CD4-positive, alpha-beta T cell treated with Interleukin-4 for 1 hour (primary cell): ENCODE data around the gene PHRF1.

Experiments
- DNase-seq, 2 donors: peaks; one replicate each; pipeline ENCODE4 v3.0.0-alpha.2; 2020 to 2022

The PHRF1 gene

DNA sequence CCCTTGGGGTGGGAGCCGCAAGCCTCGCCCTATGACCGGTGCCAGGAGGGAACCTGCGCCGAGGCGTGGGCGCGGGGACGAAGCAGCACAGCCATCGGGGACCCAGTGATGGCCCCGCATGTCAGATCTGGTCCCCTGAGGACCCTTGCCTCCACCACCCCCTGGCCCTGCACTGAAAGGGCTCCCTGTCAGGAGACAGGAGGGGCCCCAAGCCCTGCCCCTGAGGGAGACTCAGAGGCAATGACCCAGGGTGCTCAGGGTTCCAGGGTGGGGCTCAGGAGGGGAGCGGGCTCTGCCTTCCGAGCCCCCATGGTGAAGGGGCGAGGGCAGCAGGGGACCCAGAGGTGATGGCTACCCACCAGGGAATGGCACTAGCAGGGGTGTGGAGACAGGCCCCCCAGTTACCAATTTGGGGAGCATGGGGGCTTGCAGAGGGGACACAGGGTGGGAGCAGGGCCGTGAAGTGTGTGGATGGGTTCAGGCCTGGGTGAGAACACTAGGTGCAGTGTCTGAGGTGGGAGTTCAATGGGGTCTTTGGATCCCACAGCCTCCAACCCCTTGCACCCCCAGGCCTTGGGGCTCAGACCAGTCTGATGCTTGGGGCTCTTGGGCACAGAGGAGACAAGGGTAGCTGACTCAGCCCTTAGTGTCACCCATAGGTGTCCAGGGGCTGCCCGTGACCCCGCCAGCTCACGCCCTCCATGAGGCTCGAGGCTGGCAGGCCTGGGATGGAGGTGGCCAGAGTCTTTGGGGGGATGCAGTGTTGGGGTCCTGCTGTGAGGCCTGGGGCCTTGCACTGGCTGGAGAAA, 38.4 kb upstream of the PHRF1 start:
- no peak for DNase-seq

DNA sequence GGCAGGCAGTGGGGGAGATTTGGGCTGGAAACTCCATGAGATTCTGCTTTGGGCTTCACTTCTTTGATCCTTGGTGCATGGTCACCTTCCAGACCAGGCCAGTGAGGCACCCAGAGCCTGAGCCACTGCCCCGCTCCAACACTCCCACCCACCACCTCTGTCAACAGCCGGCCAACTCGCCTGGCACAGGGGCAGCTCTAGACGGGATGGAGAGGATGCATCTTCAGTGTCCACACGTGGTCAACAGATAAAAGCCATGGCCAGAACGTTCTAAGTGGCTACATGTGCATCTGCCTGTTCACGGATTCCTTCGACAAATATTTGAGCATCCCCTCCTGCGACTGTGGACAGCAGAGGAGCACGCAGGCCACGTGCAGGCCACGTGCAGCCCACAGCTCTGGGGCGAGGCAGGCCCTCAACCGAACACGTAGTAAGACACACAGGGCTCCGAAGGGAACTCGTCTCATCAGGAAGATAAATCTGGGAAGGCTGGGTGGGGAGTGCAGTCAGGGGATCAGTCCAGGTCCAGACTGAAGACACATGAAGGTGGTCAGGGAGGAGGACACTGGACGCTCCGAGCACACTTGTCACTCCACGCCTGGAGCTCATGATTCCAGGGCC, 37.7 kb upstream of the PHRF1 start:
- no peak for DNase-seq

DNA sequence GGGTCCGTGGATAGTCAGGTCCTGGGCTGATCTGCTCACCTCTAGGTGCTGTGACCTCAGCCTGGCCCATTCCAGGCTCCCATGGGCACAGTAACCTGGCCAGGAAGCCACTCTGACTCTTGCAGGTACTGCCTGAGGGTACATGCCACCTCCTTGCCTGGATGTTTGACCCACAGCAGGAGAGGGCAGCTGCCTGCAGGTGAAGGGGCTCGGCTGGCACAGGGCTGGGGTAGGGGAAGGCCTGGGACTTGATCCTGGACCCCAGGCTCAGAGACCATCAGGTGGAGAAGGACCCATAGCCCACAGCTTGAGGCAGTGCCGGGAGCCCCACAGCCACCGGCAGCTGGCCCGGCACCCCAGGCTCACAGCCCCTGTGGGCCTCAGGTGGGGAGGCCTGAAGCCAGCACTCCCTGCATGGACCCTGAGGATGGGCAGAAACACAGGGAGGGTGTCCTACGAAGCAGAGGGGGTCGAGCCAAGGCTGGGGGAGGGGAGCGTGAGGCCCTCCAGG, 36.2 kb upstream of the PHRF1 start:
- DNase-seq, result no peak

DNA sequence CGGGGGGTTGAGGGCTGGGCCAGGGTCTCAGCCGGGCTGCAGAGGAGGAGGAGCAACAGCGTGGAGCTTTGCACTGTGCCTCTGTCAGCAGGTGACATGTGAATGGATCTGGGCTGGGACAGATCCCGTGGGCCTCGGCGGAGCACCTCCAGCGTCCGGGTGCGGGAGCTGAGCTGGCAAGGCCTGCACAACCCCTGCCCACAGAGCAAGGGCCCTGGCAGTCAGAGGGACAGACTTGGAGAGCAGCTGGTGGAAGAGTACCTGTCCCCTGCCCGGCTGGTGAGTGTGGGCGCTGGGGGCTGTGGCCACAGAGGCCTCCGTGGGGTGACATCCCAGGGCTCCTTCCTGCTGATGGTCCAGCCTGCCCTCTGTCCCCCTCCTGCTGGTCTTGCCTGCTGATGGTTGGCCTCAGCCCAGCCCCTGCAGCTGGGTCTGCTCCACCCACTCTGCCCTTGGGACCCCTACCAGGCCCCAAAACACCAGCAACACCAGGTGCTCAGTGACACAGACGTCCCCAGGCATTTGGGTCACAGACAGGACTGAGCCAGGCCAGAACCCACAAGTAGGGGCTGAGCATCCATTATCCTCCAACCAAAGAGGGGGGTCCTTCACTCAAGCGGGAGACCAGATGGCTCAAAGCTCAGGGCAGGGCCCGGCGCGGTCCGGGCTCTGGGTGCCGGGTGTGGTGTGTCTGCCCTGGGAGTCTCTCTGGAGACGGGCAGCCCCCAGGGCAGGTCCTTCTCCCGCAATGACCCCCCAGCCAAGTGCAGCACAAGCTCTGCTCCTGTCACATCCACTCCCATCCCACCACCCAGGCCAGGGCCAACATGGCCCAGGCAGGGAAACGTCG, 35.5 kb upstream of the PHRF1 start:
- DNase-seq, result no peak

DNA sequence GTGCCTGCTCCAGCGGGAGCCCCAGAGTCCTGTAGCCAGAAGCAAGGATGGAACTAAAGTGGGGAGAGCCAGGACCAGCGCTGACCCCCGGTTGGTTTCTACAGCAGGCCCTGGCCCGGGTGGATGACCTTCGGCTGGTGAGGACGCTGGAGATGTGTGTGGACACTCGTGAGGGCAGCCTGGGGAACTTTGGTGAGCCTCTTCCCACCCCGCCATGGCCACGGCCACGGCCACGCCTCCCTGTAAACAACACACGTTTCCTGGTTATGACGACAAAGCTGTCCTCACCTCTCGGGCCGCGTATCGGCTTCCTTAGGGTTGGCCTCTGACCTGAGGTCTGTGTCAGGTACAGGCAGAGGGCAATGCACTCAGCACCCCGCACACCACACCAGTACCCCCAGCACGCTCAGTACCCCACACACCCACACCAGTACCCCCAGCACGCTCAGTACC, 34.8 kb upstream of the PHRF1 start:
- no peak for DNase-seq

DNA sequence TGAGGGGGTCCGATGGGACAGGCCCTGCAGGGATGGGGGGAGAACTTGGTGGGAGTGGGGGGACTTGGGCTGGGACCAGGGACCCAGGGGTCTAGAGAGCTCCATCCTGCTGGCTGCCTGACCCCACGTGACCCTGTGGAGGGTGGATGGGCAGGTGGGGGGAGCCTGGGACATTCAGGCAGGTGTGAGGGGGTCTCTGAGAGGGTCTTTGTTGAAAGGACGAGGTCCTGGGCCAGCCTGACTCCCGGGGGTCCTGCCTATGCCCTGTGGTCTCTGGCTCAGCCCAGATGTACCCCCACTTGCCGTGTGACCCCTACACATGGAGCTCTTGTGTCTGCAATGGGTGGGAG, 31.5 kb upstream of the PHRF1 start:
- DNase-seq, result no peak

DNA sequence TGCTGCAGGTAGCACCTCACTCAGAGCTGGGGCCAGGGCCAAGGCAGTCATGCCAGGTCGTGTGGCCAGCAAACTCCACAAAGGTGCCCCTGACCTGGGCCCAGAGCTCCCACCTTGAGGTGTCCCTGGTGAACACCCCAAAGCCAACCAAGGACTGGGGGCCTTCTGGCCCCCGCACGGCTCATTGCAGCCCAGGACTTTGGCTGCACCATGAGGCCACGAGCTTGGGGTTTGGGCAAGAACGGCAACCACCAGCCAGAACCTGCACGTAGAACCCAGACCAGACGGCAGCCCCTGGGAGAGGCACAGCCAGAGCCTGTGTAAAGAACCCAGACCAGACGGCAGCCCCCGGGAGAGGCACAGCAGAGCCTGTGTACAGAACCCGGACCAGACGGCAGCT, 31.1 kb upstream of the PHRF1 start:
- no peak for DNase-seq

DNA sequence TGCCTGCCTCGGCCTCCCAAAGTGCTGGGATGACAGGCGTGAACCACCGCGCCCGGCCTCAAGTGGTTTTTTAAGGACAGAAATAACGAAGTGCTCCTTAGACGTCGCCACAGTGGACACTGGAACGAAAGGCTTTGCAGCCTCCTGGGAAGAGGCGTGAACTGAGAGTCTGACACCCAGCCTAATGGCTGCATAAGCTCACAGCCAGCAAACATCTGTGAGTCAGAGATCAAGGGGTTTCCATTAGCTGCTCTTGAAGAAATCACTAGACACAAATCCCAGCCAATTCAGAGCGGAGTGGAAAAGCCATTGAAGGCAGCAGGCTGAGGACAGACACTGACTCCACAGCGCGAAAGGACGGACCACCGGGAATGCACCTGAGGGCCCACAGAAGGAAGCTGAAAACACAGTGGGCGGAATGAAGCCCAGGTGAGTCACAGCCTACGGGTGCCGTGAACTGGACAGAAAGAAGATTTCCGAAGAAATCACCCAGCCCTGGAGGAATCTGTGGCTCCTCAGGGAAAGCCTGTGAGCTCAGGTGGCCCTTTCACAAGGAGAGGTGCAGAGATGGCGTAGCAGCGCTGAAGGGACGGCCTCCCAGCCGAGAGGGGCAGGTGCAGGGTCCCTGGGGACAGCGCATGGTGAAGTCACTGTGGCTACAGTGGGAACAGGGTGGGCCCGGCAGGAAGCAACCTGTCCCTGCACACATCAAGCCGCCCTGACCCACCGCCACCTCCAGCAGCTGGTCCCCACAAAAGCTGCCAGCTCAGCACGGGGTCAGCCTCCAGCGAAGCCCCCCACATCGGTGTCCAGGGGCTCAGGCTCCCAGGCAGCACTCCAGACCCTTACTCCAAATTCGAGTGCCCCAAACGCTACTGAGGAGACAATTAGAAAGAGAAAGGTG, 27.3 kb upstream of the PHRF1 start:
- DNase-seq, result no peak

DNA sequence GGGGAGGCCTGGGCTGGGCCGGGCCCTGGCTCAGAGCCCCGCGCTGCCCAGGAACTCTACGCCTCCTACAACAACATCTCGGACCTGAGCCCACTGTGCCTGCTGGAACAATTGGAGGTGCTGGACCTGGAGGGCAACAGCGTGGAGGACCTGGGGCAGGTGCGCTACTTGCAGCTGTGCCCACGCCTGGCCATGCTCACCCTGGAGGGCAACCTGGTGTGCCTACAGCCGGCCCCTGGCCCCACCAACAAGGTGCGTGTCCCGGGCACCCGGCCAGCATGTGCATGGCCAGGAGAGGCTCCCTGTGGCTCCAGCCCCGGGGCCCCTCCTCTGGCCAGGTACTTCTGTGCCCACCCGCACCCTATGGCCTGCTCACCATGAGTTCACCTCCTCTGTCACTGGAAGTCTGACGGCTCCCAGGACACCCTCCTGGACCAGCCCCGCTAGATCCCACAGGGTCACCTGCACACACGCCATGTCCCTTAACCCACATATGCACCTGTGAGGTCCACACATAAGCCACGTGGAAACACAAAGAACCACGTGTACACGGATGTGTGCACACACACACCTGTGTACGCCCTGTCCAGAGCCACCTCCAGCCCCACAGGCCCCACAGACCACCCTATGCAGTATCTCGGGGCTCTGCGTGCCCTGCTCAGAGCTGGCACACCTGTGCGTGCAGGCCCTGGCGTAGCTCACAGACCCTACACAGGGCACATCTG, 26.1 kb upstream of the PHRF1 start:
- no peak for DNase-seq

DNA sequence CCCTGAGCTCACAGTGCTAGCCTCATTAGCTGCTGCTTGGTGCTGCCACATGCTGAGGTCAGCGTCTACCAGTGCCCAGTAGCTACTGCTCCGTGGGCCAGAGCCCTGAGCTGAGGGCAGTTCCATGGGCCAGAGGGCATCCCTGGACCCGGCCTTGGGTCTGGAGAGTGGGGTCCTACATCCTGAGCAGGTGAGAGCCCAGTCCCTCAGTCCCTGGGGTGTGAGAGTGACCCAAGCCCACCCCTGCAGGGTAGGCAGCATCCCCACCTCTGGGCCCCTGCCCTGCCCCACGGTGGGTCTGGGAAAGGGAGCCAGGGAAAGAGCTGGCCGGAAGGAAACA, 25.6 kb upstream of the PHRF1 start:
- DNase-seq, result no peak

DNA sequence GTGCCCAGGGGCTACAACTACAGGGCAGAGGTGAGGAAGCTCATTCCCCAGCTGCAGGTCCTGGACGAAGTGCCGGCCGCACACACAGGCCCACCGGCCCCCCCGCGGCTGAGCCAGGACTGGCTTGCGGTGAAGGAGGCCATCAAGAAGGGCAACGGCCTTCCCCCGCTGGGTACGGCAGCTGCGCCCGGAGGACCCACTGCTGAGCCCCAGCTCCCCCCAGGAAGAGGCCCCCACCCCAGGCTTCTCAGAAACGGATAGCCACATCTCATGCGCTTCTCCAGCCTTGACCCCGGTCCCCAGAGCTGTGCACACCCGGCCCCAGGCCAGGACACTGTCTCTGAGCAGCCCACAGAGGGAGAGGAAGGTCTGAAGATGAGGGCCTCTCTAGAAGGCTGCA, 25.1 kb upstream of the PHRF1 start:
- no peak for DNase-seq

DNA sequence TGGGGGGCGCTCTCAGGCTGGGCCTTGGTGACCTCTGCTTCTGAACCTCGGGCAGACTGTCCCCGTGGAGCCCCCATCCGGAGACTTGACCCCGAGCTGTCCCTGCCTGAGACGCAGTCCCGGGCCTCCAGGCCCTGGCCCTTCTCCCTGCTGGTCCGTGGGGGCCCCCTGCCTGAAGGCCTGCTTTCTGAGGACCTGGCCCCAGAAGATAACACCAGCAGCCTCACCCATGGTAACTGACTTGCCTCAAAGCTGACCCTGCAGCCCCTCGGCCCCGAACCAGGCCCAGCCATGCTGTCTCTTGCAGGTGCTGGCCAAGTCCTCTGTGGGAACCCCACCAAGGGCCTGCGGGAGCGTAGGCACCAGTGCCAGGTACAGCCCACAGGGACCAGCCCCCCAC, 24.7 kb upstream of the PHRF1 start:
- no peak for DNase-seq

DNA sequence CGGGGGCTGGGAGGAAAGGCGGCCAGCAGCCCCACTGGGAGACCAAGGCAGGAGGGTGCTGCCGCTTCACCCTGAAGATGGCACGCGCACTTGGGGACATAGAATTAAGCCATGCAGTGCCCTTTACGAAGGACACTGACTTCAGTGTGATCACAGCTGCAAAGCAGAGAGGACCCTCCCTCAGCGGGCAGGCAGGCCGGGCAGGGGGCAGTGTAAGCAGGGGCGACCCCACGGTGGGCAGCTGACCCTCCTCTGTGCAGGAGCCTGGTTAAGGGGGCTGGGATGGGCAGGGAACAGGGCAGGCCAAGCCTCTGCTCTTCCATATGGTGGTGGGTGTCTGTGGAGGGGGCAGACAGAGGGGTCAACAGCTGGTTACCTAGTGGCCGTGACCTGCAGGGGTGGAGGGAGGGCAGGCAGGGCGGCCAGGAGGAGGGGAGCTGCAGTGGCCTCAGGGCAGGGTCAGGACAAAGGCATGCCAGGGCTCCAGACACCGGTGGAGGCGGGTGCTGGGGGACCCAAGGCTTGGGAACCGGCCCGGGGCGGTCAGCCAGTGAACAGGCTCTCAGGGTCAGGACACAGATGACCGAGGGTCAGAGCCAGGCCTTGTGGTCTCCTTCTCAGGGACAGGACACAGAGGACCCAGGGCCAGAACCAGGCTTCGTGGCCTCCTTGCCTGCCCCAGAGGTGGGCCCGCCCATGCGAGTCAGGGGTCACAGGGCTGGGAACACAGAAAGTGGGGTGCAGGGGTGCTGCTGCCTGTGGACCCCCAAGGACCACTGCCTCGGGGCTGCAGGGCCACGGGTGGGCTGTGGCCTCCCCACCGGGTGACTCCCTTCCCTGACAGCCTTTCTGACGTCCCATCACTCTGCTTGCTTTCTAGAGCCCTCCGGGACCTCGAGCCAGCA, 22.9 kb upstream of the PHRF1 start:
- DNase-seq, result no peak

DNA sequence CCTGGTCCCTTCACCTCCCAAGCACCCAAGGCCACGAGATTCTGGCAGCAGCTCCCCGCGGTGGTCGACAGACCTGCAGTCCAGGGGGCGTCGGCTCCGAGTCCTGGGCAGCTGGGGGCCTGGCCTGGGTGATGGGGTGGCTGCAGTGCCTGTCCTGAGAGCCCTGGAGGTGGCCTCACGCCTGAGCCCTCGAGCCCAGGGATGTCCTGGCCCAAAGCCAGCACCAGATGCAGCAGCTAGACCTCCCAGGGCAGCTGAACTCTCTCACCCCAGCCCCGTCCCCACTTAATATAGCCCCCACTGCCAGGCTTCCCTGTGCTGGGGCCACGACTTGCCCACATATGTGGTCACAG, 22.3 kb upstream of the PHRF1 start:
- DNase-seq, result no peak

DNA sequence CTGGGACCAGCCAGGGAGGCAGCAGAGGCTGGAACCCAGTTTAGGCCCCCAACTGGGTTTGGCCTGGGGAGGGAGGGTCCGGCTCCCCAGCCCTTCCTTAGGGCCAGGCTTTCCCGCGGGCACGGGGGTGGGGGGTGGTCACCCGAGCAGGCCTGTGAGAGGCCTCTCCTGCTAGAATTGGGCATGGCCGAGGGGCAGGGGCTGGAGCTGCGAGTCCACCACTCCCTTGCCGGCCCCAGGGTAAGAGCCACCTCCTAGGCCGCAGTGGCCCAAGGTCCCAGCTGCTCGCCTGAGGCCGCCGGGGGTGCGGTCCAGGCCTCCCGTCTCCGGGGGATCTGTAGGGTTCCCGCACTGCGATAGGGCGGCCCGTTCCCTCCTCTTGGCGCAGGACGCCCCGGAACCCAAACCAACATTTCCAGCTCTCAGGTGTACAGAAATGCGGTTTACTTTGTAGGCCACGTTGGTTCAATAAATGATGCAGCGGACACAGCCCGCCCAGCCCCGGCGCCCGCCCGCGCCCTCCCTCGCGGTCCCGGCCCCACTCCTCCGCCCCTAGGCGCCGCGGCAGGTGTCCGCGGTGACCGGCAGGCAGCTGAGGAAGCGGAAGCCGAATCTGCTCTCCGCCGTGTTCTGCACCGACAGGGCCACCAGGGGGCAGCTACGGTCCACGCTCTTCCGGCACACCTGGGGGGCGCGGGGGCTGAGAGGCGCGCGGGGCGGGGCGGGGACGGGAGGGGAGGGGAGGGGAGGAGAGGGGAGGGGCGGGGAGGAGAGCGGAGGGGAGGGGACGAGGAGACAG, 21.6 kb upstream of the PHRF1 start:
- DNase-seq, result peak; percentile 79 to 82

DNA sequence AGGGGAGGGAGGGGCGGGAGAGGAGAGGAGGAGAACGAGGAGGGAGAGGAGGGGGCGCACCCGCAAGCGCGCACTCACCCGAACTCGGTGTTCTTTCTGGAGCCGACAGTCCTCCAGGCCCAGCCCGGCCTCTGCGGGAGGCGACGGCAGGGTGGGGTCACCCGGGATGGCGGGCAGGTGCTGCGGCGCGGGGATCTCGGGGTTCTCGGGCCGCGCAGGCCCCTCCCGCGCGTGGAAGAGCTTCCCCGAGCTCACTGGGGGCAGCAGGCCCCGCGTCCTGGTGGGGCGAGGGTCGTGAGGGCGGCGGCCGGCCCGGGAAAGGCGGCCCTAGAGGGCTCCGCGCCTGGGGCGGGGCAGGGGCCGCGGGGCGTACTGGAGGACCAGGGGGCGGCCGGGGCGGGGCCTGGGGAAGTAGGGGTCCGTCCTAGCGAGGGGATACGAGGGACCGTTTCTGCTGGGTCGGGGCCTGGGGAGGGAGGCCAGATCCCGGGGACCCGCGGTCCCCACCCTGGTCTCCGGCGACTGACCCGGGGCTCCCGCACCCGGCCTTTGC, 21.0 kb upstream of the PHRF1 start:
- DNase-seq, result no peak

DNA sequence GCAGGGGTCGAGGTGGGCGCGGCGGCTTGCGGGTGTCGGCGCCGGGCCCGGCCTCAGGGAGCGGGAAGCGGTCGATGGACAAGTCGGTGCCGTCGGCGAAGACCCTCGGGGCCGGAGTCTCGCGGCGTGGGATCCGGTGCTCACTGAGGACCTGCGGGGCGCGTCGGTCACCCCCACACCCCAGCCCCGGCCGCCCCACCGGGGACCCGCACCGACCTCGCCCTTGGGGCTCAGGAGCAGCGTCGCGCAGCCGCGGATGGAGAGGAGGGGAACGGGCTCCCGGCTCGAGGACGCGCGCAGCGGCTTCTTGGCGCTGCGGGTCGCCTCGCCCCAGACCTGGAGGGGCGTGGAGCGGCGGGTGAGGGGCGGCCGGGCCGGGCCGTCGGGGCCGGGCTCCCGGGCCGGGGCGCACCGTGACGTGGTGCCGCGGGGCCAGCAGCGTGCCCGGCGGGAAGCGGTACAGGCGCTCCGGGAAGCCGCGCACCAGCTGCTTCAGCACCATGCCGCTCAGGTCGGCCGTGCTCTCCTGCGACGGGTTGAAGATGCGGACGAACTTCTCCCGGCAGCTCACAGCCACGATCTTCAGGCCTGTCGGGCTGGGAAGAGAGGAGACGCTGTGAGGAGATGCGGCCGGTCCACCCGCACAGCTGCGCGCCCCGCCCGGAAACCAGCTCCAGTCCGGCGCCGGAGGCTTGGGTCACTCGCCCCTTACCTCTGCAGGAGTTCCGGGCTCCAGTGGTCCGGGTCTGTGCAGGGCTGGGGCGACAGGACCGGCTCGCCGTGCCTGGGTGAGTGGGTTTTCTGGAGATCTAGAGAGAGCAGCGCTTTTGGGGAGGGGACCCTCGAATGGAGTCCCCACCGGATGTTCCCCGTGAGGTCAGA, 20.2 kb upstream of the PHRF1 start:
- no peak for DNase-seq

DNA sequence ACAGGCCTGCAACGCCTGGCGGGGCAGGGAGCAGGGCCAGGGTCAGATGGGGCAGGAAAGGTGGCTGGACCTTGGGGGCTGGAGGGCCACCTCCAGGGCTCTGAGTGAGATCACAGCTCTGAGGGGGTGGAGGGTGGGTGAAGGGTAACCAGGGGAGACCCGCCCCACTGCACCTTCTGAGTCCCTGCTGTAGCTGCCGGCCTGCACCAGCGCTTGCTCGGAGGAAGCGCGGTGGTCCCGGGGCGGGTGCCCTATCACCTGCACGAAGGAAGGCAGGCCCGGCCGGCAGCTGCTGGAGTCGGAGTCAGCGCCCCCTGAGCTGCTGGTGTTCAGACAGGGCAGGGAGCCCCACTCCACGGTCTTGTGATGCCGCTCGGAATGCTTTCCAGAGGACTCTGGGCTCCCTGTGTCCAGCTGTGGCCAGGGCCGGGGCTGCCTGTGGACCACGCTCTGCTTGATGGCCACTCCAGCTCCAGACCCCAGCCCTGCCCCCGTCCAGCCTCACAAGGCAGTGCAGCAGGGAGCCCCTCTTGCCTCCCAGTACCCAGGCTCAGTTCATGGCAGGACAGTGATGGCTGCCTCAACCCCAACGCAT, 19.5 kb upstream of the PHRF1 start:
- no peak for DNase-seq
